ENCODE results near the gene TFAP2C. TPM values are rescaled to one million over a fixed set of nuclear protein-coding genes. Genes with fewer than 3 reads are reported as not detected.

TFAP2C gene
- total RNA-seq, result 0.16 TPM
- long read RNA-seq, result 0 reads

- DNase-seq, result peak; percentile 84
- peak; percentile 92 for ATAC-seq (ENCODE audit: poor library complexity)
- intact Hi-C loops (cut with DNase I), result no loop called here
Observed at GRCh38 chr20:56628873-56629463, at the start of gene TFAP2C. TFAP2C (plus strand) TSS chr20:56629306; CDS start chr20:56629545, 239 bp downstream.

- ATAC-seq (ENCODE audit: poor library complexity) (no peak), DNase-seq (no peak)
- intact Hi-C loops (cut with DNase I), result no loop called here
Observed at GRCh38 chr20:56580226-56580625, 48.9 kb upstream of the TFAP2C start.

GRCh38 chr20:56581701-56582100 lies 47.4 kb upstream of the TFAP2C start:
- ATAC-seq (ENCODE audit: poor library complexity) (no peak), DNase-seq (no peak)
- intact Hi-C loops (cut with DNase I), result no loop called here

GRCh38 chr20:56582542-56582941 lies 46.6 kb upstream of the TFAP2C start:
- intact Hi-C loops (cut with DNase I), result no loop called here
- DNase-seq, result no peak
- ATAC-seq (ENCODE audit: poor library complexity), result no peak

GRCh38 chr20:56584916-56585315 lies 44.2 kb upstream of the TFAP2C start:
- ATAC-seq (ENCODE audit: poor library complexity) (no peak), DNase-seq (no peak)
- intact Hi-C loops (cut with DNase I), result no loop called here

- no peak for ATAC-seq (ENCODE audit: poor library complexity)
- no peak for DNase-seq
- intact Hi-C loops (cut with DNase I), result no loop called here
Observed at GRCh38 chr20:56587307-56588041, 41.6 kb upstream of the TFAP2C start.

GRCh38 chr20:56588996-56589395 lies 40.1 kb upstream of the TFAP2C start:
- DNase-seq (no peak), ATAC-seq (ENCODE audit: poor library complexity) (no peak)
- intact Hi-C loops (cut with DNase I), result no loop called here

GRCh38 chr20:56589633-56590032 lies 39.5 kb upstream of the TFAP2C start:
- intact Hi-C loops (cut with DNase I), result no loop called here
- DNase-seq, result no peak
- ATAC-seq (ENCODE audit: poor library complexity), result no peak

- ATAC-seq (ENCODE audit: poor library complexity) (no peak), DNase-seq (no peak)
- intact Hi-C loops (cut with DNase I), result no loop called here
Observed at GRCh38 chr20:56590888-56591287, 38.2 kb upstream of the TFAP2C start.

GRCh38 chr20:56592211-56592610 lies 36.9 kb upstream of the TFAP2C start:
- intact Hi-C loops (cut with DNase I), result no loop called here
- ATAC-seq (ENCODE audit: poor library complexity), result no peak
- no peak for DNase-seq

GRCh38 chr20:56592817-56593216 lies 36.3 kb upstream of the TFAP2C start:
- ATAC-seq (ENCODE audit: poor library complexity) (no peak), DNase-seq (no peak)
- intact Hi-C loops (cut with DNase I), result no loop called here

GRCh38 chr20:56595746-56596475 lies 33.2 kb upstream of the TFAP2C start:
- ATAC-seq (ENCODE audit: poor library complexity) (no peak), DNase-seq (no peak)
- intact Hi-C loops (cut with DNase I), result no loop called here

- DNase-seq (no peak), ATAC-seq (ENCODE audit: poor library complexity) (no peak)
- intact Hi-C loops (cut with DNase I), result no loop called here
Observed at GRCh38 chr20:56601166-56601565, 27.9 kb upstream of the TFAP2C start.

- intact Hi-C loops (cut with DNase I), result no loop called here
- DNase-seq, result no peak
- ATAC-seq (ENCODE audit: poor library complexity), result no peak
Observed at GRCh38 chr20:56604673-56605072, 24.4 kb upstream of the TFAP2C start.

GRCh38 chr20:56605261-56605996 lies 23.7 kb upstream of the TFAP2C start:
- intact Hi-C loops (cut with DNase I), result no loop called here
- DNase-seq (no peak), ATAC-seq (ENCODE audit: poor library complexity) (no peak)

- ATAC-seq (ENCODE audit: poor library complexity), result no peak
Observed at GRCh38 chr20:56606174-56606945, 22.7 kb upstream of the TFAP2C start.

GRCh38 chr20:56607061-56607704 lies 21.9 kb upstream of the TFAP2C start:
- ATAC-seq (ENCODE audit: poor library complexity), result no peak
- DNase-seq, result no peak
- intact Hi-C loops (cut with DNase I), result no loop called here

More at GRCh38 chr20:56606174-56606945, 22.7 kb upstream of the TFAP2C start:
- intact Hi-C loops (cut with DNase I), result no loop called here
- no peak for DNase-seq

GRCh38 chr20:56608376-56608775 lies 20.7 kb upstream of the TFAP2C start:
- ATAC-seq (ENCODE audit: poor library complexity), result no peak
- intact Hi-C loops (cut with DNase I), result no loop called here
- DNase-seq, result no peak

All from Right ventricle myocardium superior (tissue), 1 donor.